K562 (cell line): ENCODE data around the gene COBLL1. TPM values are rescaled to one million over a fixed set of nuclear protein-coding genes. Genes with fewer than 3 reads are reported as not detected.

Source experiments
- ATAC-seq: fragments of 200-7000 bp; cut with Tn5 transposase; 3 replicates; pipeline ENCODE4 v1.9.1; 2020; ENCODE audit warnings: moderate library complexity
- BruUV-seq: library from RNA; stranded (reverse); fragments of 400-500 nt; replicated peaks from 2 replicates; lab custom pipeline; 2021; lab: Mats Ljungman, UMichigan
- CTCF ChIA-PET: fragments of 300-600 bp; formaldehyde crosslinking; extraction: SDS; loops from one replicate; lab custom pipeline; 2021; ENCODE audit warnings: low intra/inter-chr PET ratio; lab: Yijun Ruan, JAX
- POLR2A ChIA-PET: fragments of 300-600, 350-650 bp; sonication (Branson Sonifier 250); formaldehyde crosslinking; extraction: SDS; loops from one replicate; lab custom pipeline; 2021; ENCODE audit warnings: antibody characterized with exemption, inconsistent platforms; lab: Yijun Ruan, JAX
- DNase-seq, 4 experiments: peaks; one replicate each; pipeline versions ENCODE4 v3.0.0 to v3.0.0-alpha.2; 2011 to 2018; ENCODE audit warnings: low spot score in 3 of 4, mixed read lengths in 3 of 4; ENCODE audit errors: extremely low read depth in 1 of 4
- FAIRE-seq: peaks from 2 replicates; lab custom pipeline; 2011; peaks lifted over from hg19 to GRCh38; lab: Jason Lieb, UNC
- H2AFZ ChIP-seq: 2 replicates; pipeline ENCODE4 v1.6.0; 2011; ENCODE audit warnings: low read depth, low read length, control low read depth, inconsistent platforms
- H3K27ac ChIP-seq: fragments of 200-600 bp; 3 replicates; pipeline ENCODE4 v1.8.0; 2011; ENCODE audit warnings: low read depth, mild to moderate bottlenecking, control low read depth, inconsistent platforms, low read length, moderate library complexity, mixed read lengths; ENCODE audit errors: extremely low read depth
- H3K27me3 ChIP-seq, 2 experiments: fragments of 300-600 bp in 1 of 2; 2 replicates in 1 of 2; 3 replicates in 1 of 2; pipeline versions ENCODE4 v1.6.0 to v1.8.0; 2011; ENCODE audit warnings: inconsistent platforms in 2 of 2, low read length in 2 of 2, mild to moderate bottlenecking in 1 of 2, mixed read lengths in 1 of 2, moderate library complexity in 1 of 2; ENCODE audit not compliant: control insufficient read depth in 2 of 2, insufficient read depth in 2 of 2
- H3K36me3 ChIP-seq: fragments of 300-600 bp; 3 replicates; pipeline ENCODE4 v1.8.0; 2011; ENCODE audit warnings: mild to moderate bottlenecking, low read length, inconsistent platforms; ENCODE audit not compliant: control insufficient read depth, insufficient read depth
- H3K4me1 ChIP-seq, 2 experiments: fragments of 200-600 bp in 1 of 2; replicated peaks in 1 of 2; 2 replicates in 1 of 2; 3 replicates in 1 of 2; pipeline versions ENCODE4 v1.5.1 to v1.8.0; 2011; ENCODE audit warnings: inconsistent platforms in 2 of 2, low read length in 2 of 2, mild to moderate bottlenecking in 1 of 2, mixed read lengths in 1 of 2, moderate library complexity in 1 of 2; ENCODE audit not compliant: control insufficient read depth in 2 of 2, insufficient read depth in 2 of 2
- H3K4me2 ChIP-seq: 2 replicates; pipeline ENCODE4 v1.6.1; 2011; ENCODE audit warnings: low read length, control low read depth, inconsistent platforms, mixed read lengths; ENCODE audit not compliant: insufficient read depth
- H3K4me3 ChIP-seq: fragments of 200-600 bp; sonication (generic), shearing (Covaris generic); 2 replicates; pipeline ENCODE4 v1.5.1; 2016; ENCODE audit warnings: control low read depth, inconsistent platforms
- H3K79me2 ChIP-seq: fragments of 200-600 bp; 3 replicates; pipeline ENCODE4 v1.8.0; 2011; ENCODE audit warnings: low read length, inconsistent platforms; ENCODE audit not compliant: control insufficient read depth, insufficient read depth
- H3K9ac ChIP-seq, 2 experiments: 2 replicates each; pipeline versions ENCODE4 v1.6.0 to v1.6.1; 2011; ENCODE audit warnings: low read depth in 2 of 2, low read length in 2 of 2, control low read depth in 1 of 2, inconsistent platforms in 1 of 2, mild to moderate bottlenecking in 1 of 2, mixed read lengths in 1 of 2; ENCODE audit not compliant: insufficient read depth in 1 of 2
- H3K9me1 ChIP-seq: one replicate; pipeline ENCODE4 v1.6.0; 2011; ENCODE audit warnings: inconsistent platforms, mild to moderate bottlenecking, low read length, moderate library complexity; ENCODE audit not compliant: control insufficient read depth, insufficient read depth
- H3K9me3 ChIP-seq: replicated peaks from 2 replicates; pipeline ENCODE4 v1.5.1; 2011; ENCODE audit warnings: low read depth, low read length, inconsistent platforms; ENCODE audit not compliant: control insufficient read depth, insufficient read depth
- H4K20me1 ChIP-seq: replicated peaks from 2 replicates; pipeline ENCODE4 v1.6.1; 2011; ENCODE audit warnings: low read length, inconsistent platforms, mixed read lengths; ENCODE audit not compliant: control insufficient read depth, insufficient read depth
- BHLHE40 ChIP-seq: IDR thresholded peaks from 2 replicates; pipeline ENCODE4 v1.6.1; 2011; ENCODE audit warnings: low read length, improper control_type of control experiment
- EHMT2 ChIP-seq: fragments of 450-650 bp; IDR thresholded peaks from 2 replicates; pipeline ENCODE4 v1.6.1; 2018; ENCODE audit warnings: antibody characterized with exemption
- NELFE ChIP-seq: IDR thresholded peaks from 2 replicates; pipeline ENCODE4 v1.6.1; 2011; ENCODE audit warnings: mild to moderate bottlenecking; ENCODE audit not compliant: insufficient read depth, insufficient read length
- PURB ChIP-seq: sonication (generic); formaldehyde crosslinking; IDR thresholded peaks from 2 replicates; pipeline ENCODE4 v1.9.0; 2021; ENCODE audit warnings: low read depth, mild to moderate bottlenecking, missing genetic modification reagents
- TCFL5 ChIP-seq: fragments of 250-450 bp; sonication (Bioruptor Pico); conservative IDR thresholded peaks from 2 replicates; pipeline ENCODE4 v1.6.1; 2021; ENCODE audit warnings: mild to moderate bottlenecking, moderate library complexity, matching md5 sums
- TRIM24 ChIP-seq, 2 experiments: fragments of 450-650 bp; IDR thresholded peaks; 2 replicates each; pipeline ENCODE4 v1.6.1; 2016
- XRCC5 ChIP-seq: fragments of 200-400 bp; formaldehyde crosslinking; IDR thresholded peaks from 2 replicates; pipeline ENCODE4 v1.6.1; 2017; ENCODE audit warnings: low read depth, mild to moderate bottlenecking, low read length
- ZNF449 ChIP-seq: fragments of 250-450 bp; sonication (Bioruptor Pico); IDR thresholded peaks from 2 replicates; pipeline ENCODE4 v1.8.0; 2022; ENCODE audit warnings: moderate library complexity, mild to moderate bottlenecking, inconsistent platforms
- WGBS: fragments of 100-300 bp; shearing (Covaris generic); methylation state at CpG from one replicate; pipeline ENCODE4 v1.1.6; 2016; ENCODE audit warnings: low coverage, mixed read lengths; ENCODE audit not compliant: insufficient coverage; ENCODE audit errors: missing lambda C conversion rate; 5-methylcytosine and 5-hydroxymethylcytosine counted together
- in situ Hi-C: fragments of 300-500 bp; cut with MboI; formaldehyde crosslinking; loops from 4 replicates; pipeline ENCODE4 v1.15.0; 2018; ENCODE audit warnings: inconsistent platforms, mixed read lengths
- intact Hi-C: fragments of 100-400 bp; cut with micrococcal nuclease; formaldehyde crosslinking; loops from 2 replicates; pipeline ENCODE4 v1.14.2; 2022
- polyA plus RNA-seq, 8 experiments: library from polyadenylated mRNA; depleted of rRNA in 4 of 8; stranded (reverse) in 5 of 8; unstranded in 3 of 8; fragments of >200 nt; fragmentation: Nextera tagmentation in 2 of 8; fragmentation: Illumina TruSeq in 1 of 8; extraction: Ambion mirVana in 2 of 8; extraction: Trizol in 1 of 8; gene quantifications; 2 replicates each; pipeline versions ENCODE4 v1.2.1 to v1.2.3, GENCODE V29; 2011 to 2014; ENCODE audit warnings: inconsistent platforms in 1 of 8, missing spikeins in 1 of 8
- total RNA-seq, 7 experiments: library from RNA; depleted of rRNA in 6 of 7; stranded (reverse); fragments of >200 nt in 6 of 7; fragmentation: Illumina TruSeq in 2 of 7; extraction: Trizol in 2 of 7; gene quantifications; 2 replicates each; pipeline versions ENCODE4 v1.2.1 to v1.2.3, GENCODE V29; 2011 to 2021; ENCODE audit warnings: low replicate concordance in 1 of 7
- TF ChIP-seq, protein P1 (sequence below): fragments of 200-800 bp; sonication (Bioruptor generic); IDR thresholded peaks from 2 replicates; pipeline ENCODE4 v1.6.1; 2017; ENCODE audit warnings: missing genetic modification characterization, missing compliant biosample characterization

Gene COBLL1
- total and polyA plus RNA-seq, 9 of the 15 experiments (the other 6 are each of a cell fraction or from before 2014, with no cell fraction given) = 0.07 to 1.6 (median 0.71) TPM

GRCh38 chr2:164703915-164704706 is 137.5 kb downstream of the COBLL1 start (continued):
- no peak for TF ChIP-seq XRCC5

- no peaks in the 10 kb centered on the region for H3K27me3 ChIP-seq
- DNase-seq = no peak
- no peaks in the 10 kb centered on the region for H3K36me3 ChIP-seq
- H3K9ac ChIP-seq = no peak overlapping the region
- H2AFZ ChIP-seq = no peak overlapping the region
- no peaks in the 10 kb centered on the region for H3K9me1 ChIP-seq
- H3K27ac ChIP-seq = no peak overlapping the region
- no peak overlapping the region for H3K4me2 ChIP-seq
- TF ChIP-seq TCFL5 (CRISPR knock-in tag) (no peak), BHLHE40 (no peak), NELFE (no peak), TRIM24 (IDR thresholded peaks at IDR 0.05) (no peak), PURB (CRISPR knock-in tag) (no peak), EHMT2 (no peak), ZNF449 (CRISPR knock-in tag) (no peak)
- TF ChIP-seq, protein P1, sequence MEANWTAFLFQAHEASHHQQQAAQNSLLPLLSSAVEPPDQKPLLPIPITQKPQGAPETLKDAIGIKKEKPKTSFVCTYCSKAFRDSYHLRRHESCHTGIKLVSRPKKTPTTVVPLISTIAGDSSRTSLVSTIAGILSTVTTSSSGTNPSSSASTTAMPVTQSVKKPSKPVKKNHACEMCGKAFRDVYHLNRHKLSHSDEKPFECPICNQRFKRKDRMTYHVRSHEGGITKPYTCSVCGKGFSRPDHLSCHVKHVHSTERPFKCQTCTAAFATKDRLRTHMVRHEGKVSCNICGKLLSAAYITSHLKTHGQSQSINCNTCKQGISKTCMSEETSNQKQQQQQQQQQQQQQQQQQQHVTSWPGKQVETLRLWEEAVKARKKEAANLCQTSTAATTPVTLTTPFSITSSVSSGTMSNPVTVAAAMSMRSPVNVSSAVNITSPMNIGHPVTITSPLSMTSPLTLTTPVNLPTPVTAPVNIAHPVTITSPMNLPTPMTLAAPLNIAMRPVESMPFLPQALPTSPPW (CRISPR knock-in tag) = no peak
- TF ChIP-seq, all 486 proteins: peak for 0
- FAIRE-seq (no peak), ATAC-seq (no peak)
- Histone ChIP-seq H3K4me3 (no peak overlapping the region), H3K9me3 (no peaks in the 10 kb centered on the region), H3K4me1 (no peaks in the 10 kb centered on the region), H4K20me1 (no peaks in the 10 kb centered on the region), H3K79me2 (no peaks in the 10 kb centered on the region)
- intact Hi-C loops = no loop called here
- POLR2A ChIA-PET = no interaction called here
- BruUV-seq = no TSS peak
- WGBS = no CpG with 5 or more reads among the region's 1 CpG
- in situ Hi-C loops = no loop called here
- CTCF ChIA-PET = no interaction called here
Observed at GRCh38 chr2:164701565-164701964, 140.1 kb downstream of the COBLL1 start.
